Endothelial cell of umbilical vein (primary cell): ENCODE measurements around the gene C1orf105.

Experiments
- EZH2 ChIP-seq: IDR thresholded peaks from 2 replicates; pipeline ENCODE4 v1.6.1; 2012; ENCODE audit warnings: borderline replicate concordance, low read depth, mild to moderate bottlenecking, moderate library complexity, low read length, inconsistent platforms; ENCODE audit not compliant: severe bottlenecking
- GATA2 ChIP-seq: IDR thresholded peaks from 2 replicates; pipeline ENCODE4 v1.7.0; 2011; ENCODE audit warnings: low read depth, mild to moderate bottlenecking, moderate library complexity, mixed read lengths, low read length; ENCODE audit not compliant: insufficient read length, insufficient read depth
- MYC ChIP-seq: IDR thresholded peaks from one replicate; pipeline ENCODE4 v1.6.1; 2011; ENCODE audit warnings: mild to moderate bottlenecking, low read depth, low read length
- TF ChIP-seq, protein P1 (sequence below), 2 donors: IDR thresholded peaks; 1 replicate in 1 of 2; 2 replicates in 1 of 2; pipeline ENCODE4 v1.5.1; 2011; ENCODE audit warnings: low read length in 2 of 2, mild to moderate bottlenecking in 2 of 2, moderate library complexity in 2 of 2, control low read depth in 1 of 2, inconsistent platforms in 1 of 2, low read depth in 1 of 2; ENCODE audit not compliant: insufficient read depth in 1 of 2; ENCODE audit errors: extremely low read depth in 1 of 2

GRCh38 chr1:172442404-172442803 lies 21.9 kb downstream of the C1orf105 start:
- no peak for TF ChIP-seq EZH2
- TF ChIP-seq, protein P1, sequence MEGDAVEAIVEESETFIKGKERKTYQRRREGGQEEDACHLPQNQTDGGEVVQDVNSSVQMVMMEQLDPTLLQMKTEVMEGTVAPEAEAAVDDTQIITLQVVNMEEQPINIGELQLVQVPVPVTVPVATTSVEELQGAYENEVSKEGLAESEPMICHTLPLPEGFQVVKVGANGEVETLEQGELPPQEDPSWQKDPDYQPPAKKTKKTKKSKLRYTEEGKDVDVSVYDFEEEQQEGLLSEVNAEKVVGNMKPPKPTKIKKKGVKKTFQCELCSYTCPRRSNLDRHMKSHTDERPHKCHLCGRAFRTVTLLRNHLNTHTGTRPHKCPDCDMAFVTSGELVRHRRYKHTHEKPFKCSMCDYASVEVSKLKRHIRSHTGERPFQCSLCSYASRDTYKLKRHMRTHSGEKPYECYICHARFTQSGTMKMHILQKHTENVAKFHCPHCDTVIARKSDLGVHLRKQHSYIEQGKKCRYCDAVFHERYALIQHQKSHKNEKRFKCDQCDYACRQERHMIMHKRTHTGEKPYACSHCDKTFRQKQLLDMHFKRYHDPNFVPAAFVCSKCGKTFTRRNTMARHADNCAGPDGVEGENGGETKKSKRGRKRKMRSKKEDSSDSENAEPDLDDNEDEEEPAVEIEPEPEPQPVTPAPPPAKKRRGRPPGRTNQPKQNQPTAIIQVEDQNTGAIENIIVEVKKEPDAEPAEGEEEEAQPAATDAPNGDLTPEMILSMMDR (IDR thresholded peaks at IDR 0.05; ENCODE audit: extremely low read depth in 1 of 2, insufficient read depth in 1 of 2, low read depth in 1 of 2, low read length in 2 of 2) = no peak
- no peak for TF ChIP-seq MYC
- no peak for TF ChIP-seq GATA2
